Subcutaneous adipose tissue (tissue), 4 donors: ENCODE measurements around the gene ASAP3. TPM values are rescaled to one million over a fixed set of nuclear protein-coding genes. Genes with fewer than 3 reads are reported as not detected.

Experiments used
- CTCF ChIP-seq: fragments of 450-650 bp; IDR thresholded peaks from one replicate; pipeline ENCODE4 v1.5.1; 2016; ENCODE audit warnings: low read depth, mild to moderate bottlenecking, control low read depth, antibody characterized with exemption, moderate library complexity
- total RNA-seq, 4 donors: library from RNA; depleted of rRNA; stranded (reverse); fragments of >200 nt; gene quantifications; one replicate each; pipeline ENCODE4 v1.1.0, GENCODE V29; 2016

ASAP3 gene
- total RNA-seq, 4 donors from 2014 or later, result 18.4 to 51.7 (median 42.1) TPM

DNA sequence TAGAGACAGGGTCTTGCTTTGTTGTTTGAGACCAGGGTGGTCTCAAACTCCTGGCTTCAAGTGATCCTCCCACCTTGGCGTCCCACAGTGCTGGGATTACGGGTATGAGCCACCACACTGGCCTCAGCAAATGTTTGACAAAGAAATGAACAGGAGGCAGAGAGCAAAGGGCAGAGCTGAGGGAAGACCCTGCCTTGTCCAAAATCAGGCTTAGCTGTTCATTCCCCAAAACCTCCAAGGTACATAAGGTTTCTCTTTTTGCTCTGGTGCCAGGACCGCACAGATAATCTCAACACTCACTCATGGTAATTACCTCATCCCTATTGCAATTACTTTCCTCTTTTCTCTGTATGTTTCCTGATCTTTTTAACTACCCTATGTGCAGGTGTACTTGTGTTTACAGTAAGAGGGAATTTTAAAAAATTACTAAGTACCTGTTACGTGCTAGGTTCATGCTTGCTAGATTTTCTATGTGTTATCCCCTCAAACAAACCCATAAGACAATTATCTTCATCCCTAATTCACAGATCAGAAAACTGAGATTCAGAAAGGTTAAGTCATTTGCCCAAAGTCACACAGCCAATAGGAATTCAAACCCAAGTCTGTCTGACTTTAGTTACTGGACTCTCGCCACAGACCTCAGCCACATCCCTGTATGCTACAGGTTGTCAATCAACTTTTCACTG, 11.5 kb downstream of the ASAP3 start:
- no peak for TF ChIP-seq CTCF

- no peak for TF ChIP-seq CTCF
Measured at GRCh38 chr1:23471473-23472075, 12.4 kb downstream of the ASAP3 start.

DNA sequence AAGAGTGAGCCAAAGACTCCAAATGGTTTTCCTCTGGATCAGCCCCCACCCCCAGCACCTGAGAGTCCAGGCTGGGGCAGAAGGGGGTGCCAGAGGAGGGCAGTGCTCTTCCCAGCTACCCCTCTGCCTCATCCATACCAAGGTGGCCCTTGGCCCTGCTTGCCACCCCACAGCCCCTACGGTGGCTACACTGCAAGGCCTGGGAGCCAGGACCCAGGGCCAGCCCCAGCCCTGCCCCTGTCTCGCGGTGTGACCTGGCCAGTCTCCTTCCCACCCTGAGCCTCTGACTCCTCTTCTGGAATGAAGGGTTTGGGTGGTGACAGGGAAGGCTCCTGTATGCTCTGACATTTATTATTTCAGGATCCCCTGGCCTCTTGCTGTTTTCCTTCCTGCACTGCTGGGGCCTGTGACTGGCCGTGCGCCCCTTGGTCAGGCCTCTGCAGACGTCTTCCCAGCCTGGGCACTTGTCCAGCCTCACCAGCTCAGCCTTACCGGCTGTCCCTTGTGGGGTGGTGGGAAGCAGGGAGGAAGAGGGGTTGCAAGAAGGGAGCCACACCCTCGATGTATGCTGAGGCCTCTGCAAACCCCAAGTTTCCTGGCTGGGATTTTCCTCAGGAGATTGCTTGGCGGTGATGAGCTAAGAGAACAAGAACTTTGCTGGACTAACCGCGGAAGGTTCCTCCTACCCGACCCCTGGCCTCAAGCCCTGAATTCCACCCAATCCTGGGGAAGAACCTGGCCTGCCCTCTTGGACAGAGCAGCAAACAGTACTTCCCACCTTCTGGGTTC, 13.5 kb downstream of the ASAP3 start:
- no peak for TF ChIP-seq CTCF

GRCh38 chr1:23469372-23469982, 14.5 kb downstream of the ASAP3 start:
- TF ChIP-seq CTCF, result no peak

DNA sequence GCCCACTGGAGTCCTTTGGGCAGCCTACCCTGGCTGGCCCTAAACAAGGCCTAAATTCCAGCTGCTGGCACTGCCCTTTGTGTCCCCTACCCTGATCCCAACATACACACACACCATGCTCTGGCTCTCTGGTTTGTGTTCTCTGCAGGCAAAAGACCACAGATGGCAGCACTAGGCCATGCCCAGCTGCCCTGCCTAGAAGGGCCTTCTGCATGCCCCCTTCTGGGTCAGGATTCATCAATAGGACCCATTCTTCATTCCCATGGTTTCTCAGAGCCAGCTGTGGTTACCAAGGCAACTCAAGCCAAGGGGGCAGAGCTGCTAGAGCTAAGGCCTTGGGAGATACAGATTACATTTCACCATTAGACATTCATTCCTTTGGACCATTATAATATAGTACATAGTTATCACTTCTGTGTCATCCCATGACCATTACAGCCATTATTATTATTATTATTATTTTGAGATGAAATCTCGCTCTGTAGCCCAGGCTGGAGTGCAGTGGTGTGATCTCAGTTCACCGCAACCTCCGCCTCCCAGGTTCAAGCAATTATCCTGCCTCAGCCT, 17.5 kb downstream of the ASAP3 start:
- TF ChIP-seq CTCF, result no peak

GRCh38 chr1:23463286-23463685, 20.7 kb downstream of the ASAP3 start:
- no peak for TF ChIP-seq CTCF
